Thyroid gland (tissue), 4 donors: Measurements from ENCODE around the gene CAPN12.

Experiments
- POLR2A ChIP-seq, 2 donors: fragments of 450-650 bp; IDR thresholded peaks; one replicate each; pipeline ENCODE4 v1.6.1; 2017; ENCODE audit warnings: antibody characterized with exemption in 2 of 2, mild to moderate bottlenecking in 2 of 2, moderate library complexity in 1 of 2
- TF ChIP-seq, protein P1 (sequence below), 6 experiments: fragments of 200-600 bp in 3 of 6; fragments of 450-650 bp in 3 of 6; sonication (generic) in 3 of 6; IDR thresholded peaks; one replicate each; pipeline ENCODE4 v1.5.1; 2016 to 2019; ENCODE audit warnings: antibody characterized with exemption in 6 of 6, mild to moderate bottlenecking in 2 of 6, inconsistent platforms in 1 of 6, moderate library complexity in 1 of 6

DNA sequence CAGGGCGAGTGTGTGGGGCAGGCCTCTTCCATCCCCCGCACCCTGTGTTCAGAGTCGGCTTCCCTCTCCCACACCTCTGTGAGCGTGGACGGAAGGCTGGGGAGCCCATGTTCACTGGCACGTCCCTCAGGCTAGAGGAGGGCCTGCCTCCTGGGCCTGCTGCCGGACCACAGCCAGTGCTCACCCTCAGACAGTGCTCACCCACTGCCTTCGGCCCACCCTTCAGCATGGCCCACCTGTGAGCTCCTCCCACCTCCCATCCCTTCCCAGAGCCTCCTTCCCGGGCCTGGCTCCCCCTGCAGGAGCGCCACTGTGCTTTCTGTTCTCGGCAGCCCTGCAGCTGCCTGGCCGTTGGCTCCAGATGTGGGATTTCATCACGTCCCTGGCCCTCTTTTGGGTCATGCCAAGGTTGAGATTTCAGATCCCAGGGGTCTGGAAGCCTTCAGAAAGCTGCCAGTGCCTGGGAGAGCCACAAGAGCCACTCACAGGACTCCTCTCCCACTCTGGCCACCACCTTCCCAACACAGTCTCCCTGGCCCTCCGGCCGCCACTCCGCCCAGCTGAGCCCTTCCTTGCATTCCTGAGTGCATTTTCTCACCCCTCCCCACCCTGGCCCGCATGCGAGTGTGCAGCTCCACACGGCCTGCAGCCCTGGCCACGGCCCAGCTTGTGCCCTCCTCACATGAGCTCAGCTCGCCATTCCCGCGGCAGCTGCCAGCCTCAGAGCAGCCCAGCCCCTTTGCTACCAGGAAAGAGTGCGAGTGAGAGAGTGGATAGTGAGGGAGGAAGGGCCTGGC lies 25.3 kb downstream of the CAPN12 start:
- TF ChIP-seq, protein P1, sequence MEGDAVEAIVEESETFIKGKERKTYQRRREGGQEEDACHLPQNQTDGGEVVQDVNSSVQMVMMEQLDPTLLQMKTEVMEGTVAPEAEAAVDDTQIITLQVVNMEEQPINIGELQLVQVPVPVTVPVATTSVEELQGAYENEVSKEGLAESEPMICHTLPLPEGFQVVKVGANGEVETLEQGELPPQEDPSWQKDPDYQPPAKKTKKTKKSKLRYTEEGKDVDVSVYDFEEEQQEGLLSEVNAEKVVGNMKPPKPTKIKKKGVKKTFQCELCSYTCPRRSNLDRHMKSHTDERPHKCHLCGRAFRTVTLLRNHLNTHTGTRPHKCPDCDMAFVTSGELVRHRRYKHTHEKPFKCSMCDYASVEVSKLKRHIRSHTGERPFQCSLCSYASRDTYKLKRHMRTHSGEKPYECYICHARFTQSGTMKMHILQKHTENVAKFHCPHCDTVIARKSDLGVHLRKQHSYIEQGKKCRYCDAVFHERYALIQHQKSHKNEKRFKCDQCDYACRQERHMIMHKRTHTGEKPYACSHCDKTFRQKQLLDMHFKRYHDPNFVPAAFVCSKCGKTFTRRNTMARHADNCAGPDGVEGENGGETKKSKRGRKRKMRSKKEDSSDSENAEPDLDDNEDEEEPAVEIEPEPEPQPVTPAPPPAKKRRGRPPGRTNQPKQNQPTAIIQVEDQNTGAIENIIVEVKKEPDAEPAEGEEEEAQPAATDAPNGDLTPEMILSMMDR (IDR thresholded peaks at IDR 0.05): no peak
- no peak for TF ChIP-seq POLR2A (IDR thresholded peaks at IDR 0.05)
